GM18499 (cell line): ENCODE measurements around the gene FNDC3B.
A peak's percentile ranks its signal among the peaks of the same experiment; 100 is the strongest.

ENCODE experiments used
- ATAC-seq: cut with Tn5 transposase; IDR thresholded peaks from one replicate; pipeline ENCODE4 v1.9.1; 2021; ENCODE audit warnings: moderate number of reproducible peaks; ENCODE audit not compliant: insufficient read depth, unreplicated experiment

The FNDC3B gene

GRCh38 chr3:172051310-172051956 is 12.1 kb downstream of the FNDC3B start:
- no peak for ATAC-seq

DNA sequence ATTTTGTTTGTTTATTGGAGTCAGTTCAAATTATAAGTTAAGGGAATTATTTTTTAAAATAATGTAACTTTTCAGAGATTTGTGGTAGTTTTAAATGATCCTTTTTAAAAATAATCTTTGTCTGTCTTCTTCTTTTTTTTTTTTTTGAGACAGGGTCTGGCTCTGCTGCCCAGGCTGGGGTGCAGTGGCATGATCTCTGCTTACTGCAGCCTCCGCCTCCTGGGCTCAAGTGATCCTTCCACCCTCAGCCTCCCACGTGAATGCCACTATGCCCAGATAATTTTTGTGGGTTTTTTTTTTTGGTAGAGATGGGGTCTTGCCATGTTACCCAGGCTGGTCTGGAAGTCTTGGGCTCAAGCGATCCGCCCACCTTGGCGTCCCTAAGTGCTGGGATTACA is 12.6 kb downstream of the FNDC3B start:
- no peak for ATAC-seq

DNA sequence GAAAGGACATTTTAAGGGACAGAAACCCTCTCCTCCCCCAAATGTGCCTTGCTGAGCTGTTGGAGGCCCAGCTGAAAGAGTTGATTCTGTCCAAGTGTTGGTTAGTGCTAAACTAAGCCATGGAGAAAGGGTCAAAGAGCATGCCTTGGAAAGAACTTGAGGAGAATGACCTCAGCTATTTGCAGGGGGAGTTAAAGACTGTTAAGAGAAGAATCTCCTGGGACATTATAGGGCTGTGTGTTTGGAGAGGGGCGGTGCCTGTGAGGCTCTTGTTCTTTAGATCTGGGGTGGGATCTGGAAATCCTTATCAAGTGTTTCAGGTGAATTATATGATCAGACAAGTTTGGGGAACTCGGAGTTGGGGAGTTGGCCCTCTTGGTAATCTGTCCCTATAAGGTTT is 13.0 kb downstream of the FNDC3B start:
- ATAC-seq: no peak

DNA sequence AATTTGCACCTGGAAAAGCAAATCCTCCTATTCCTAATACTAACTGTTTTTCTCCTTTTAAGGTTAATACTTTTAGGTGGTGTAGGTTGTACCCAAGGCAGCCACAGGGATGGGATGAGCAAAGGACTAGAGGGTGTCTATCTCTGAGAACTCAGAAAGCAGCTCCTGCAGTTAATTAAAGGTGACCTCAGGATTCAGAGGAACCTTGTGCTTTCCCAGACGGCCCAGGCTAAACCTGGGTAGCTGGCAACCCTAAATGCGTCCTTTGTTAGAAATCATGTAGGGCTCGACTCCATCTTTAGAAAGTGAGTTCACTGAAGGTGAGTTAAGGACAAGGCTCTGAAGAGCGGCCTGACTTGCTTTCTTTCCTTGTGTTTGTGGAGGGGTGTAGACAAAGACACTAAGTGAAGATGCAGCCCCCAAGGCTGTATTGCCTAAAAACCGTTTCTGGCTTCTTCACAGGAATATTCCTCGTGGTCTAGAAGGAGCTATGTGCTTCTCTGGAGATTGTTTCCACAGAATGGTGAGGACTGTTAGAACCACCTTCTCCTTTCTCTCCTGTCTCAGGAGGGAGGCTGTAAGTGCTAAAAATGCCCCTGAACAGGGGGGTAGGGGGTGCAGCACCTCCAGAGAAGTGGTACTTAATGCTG is 14.9 kb downstream of the FNDC3B start:
- ATAC-seq: no peak

GRCh38 chr3:172056416-172056815 is 17.0 kb downstream of the FNDC3B start:
- no peak for ATAC-seq

DNA sequence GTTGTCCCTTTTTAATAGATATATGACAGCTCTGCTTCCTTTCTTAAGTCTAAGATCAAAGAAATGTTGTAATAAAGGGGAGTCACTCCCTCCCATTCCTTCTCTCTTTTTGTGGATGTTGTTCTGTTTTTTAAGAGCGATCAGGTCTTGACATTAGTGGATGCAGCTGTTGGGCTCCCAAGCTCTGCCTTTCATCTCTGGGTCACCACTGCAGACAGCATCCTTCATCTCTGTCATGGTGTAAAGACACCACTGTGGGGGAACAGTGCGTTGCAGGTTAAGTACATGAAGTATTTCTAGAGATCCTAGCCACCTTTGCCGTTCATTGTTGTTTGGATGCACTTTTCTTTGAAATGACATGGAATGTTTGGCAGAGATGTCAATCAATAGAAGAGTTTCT is 17.7 kb downstream of the FNDC3B start:
- no peak for ATAC-seq

GRCh38 chr3:172057624-172058327 is 18.4 kb downstream of the FNDC3B start:
- ATAC-seq: no peak

GRCh38 chr3:172059532-172059931 is 20.2 kb downstream of the FNDC3B start:
- ATAC-seq: no peak

DNA sequence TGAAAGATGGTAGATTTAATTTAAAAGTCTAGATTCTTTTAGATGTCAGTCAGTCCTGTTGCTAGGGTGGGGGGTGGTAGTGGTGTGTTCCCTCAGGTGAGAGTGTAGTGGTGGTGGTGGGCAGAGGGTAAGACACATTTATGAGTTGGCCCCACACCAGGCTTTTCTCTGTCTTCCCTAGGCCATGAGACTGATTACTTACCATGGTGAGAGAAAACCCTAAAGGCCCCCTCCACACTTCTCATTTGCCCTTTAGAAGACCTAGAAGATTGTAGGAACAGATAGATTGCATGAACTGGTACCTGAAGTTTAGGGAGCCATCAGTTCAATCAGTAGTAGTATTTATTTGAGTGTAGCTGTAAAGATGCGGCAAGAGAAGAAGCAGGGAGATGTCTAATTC is 20.9 kb downstream of the FNDC3B start:
- ATAC-seq: no peak

DNA sequence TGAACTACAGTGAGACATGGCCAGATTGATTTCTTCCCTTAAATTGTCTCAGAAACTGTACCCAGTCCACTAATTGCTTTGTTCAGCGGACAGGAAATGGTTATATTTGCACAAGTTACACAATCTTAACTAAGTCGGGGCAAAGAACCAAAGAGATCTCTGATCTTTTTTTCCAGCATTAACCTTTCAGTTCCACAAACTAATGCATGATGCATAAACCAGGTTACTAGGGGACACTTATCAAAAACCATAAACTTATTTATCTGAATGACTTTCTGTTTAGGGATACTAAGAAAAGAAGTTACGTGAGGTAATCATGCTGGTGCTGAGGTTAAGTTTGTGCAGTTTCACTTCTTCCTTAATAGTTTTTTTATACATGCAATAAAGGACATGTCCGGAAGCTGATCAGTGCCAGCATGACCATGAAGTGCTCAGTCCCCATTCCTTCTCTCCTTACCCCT is 22.4 kb downstream of the FNDC3B start:
- ATAC-seq: peak; percentile 90

DNA sequence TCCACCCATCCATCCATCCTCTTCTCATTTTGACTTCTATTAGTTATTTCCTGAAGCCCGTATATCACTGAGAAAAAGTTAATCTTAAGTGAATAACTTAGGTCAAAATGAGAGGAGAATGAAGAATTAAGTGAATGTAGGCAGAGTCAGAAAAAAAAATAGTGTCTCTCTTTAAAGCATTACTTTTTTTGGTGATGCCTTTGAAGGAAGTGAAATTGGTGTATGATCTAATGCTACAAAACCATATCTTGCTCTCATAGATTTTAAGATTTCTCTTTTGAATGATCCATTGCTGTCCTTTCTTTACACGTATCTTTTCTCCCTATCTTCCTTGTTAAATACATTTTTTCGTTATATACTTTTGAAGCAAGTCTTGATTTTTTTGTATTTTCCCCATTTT is 23.4 kb downstream of the FNDC3B start:
- ATAC-seq: no peak

GRCh38 chr3:172063456-172064432 is 24.4 kb downstream of the FNDC3B start:
- ATAC-seq: no peak

- ATAC-seq: no peak
These were observed 26.1 kb downstream of the FNDC3B start for GRCh38 chr3:172065527-172065926.

DNA sequence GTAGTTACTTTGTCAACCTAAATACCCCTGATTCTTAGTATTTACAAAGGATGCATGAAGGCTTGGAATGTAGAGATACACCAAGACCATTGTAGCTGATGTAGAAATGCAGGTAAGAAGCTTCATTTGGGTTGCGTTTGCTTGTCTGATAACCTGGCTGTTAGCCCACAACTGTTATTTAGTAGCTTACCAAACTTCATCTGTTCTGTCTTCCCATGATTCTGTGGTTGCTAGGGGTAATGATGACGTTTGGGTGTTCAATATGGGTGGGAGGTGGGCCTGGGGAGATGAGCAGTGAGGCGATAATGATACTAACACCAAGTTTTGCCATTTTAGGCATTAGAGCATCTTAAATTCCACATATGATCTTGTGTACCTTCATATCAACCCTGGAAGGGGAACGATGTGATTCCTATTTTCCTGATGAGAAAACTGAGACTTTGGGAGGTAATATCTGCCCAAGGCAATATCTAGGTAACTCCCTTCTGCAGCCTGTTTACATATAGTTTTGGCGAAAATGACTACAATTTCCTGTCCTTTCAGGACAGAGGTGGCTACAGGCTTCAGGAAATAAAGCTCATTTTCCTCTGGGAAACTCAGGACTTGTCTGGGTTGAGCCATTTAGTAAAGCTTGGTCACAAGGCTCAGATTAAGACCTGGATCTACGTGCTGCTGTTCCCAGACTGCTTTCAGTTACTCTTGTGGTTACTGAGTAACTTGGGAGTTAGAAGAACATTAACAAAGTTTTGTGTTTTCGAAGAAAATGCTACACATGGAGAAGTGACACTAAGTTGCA is 26.8 kb downstream of the FNDC3B start:
- no peak for ATAC-seq

DNA sequence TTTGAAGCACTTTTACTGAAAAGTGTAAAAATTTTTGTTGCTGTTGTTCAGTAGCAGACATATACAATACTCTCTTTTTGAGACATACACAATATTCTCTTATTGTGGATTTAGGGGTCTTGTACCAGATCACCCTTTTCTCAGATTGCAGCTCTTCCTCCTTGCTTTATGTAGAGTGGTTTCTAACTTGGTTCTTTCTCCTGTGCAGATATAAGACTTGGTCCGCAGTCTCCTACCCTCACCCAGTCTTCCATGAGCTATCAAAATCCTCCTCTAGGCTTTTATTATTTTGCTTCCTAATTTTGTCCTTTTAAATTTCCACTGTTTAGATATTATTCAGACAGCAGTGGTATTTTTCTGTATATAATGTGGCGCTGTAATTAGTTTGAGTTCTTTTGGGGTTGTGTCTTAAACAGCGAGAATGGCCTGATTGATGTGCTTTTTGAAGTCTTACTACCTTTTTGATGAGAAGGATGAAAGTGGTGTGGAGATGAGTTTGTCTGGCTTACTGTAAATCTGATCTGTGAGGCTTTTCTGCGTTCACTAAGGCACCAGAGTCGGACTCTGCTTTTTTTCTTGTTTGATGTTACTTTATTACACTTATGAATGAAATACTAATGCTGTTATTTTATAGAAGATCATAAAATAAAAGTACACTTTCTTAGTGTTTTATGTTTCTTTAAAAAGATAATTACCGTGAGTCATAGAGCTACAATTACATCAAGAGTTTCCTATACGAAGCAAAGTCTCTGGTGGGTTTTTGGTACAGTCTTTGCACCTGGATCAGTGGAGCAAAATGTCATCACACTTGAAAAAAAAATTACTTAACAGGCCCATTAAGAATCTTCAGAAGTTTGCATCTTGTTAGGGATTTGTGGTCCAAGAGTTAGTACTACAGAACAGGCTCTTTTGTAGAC is 27.8 kb downstream of the FNDC3B start:
- ATAC-seq: no peak

- no peak for ATAC-seq
These were observed 28.6 kb downstream of the FNDC3B start for GRCh38 chr3:172067837-172068440.

DNA sequence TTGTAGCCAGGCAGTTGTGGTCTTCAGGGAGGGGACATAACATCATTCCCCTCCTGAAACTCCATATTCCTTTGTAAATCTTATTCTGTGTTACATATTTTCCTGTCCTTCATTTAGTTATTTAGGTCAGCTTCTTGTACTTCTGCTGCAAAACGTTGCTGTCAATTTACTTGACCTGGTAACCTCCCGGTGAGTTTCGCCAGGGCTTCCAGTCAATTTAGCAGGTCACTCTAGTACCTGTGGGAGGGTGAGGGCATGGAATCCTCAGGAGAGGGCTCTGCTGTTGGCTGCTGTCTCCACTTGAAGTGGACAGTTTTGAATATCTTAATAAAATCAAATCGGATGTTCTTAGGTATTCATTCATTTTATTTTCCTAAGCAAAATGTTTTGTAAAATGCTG is 29.6 kb downstream of the FNDC3B start:
- ATAC-seq: no peak

GRCh38 chr3:172069478-172069877 is 30.1 kb downstream of the FNDC3B start:
- ATAC-seq: no peak
